ENCODE measurements around the gene DNM3. TPM values are rescaled to one million over a fixed set of nuclear protein-coding genes. Genes with fewer than 3 reads are reported as not detected.

DNM3 gene
- total RNA-seq, 3 donors from 2014 or later (not counting 1 experiment from before 2014, with no cell fraction given): 2.5 to 3.3 (median 2.8) TPM

DNA sequence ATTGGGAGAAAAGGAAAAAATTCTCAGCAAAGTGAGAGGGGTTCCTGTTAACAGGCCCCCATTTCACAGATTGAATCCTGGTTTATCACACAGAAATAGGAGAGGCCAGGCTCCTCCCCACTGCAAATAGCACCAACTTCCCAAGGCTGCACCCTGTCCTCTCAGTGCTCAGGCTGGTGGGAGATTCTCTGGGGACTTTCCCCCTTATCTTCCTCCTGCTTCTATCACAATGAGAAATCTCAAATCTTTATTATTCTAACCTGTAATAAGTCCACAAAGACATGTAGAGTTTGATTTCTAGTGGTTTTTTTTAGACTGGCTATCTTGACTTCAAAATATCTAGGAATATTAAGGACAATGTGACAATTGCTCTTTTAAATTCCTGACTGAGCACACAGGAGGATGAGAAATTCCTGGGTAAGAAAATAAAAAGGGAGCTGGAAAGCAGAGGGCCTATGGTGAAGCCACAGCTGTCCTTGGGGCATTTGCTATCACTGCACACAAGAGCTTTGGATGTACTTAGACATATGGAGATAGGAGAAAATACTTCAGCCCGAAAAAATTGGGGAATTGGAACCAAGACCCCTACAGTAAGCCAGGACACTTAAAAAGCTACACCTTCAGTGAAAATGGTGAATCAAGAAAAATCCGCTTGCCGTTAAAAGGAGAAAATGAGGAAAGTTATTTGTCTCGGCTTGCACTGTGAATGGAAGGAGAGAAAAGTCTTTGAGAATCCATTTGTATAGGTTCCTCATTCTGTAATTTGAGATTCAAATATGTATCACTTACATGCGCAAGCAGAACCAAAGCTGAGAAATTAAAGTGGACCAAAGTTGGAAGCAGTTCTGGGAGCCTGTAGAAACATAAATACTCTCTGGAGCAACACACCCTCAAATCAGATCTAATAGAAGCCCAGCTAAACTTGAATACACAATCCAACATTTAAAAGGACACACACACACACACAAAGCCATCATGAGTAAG is 513.3 kb downstream of the DNM3 start:
- Histone ChIP-seq H3K27ac (ENCODE audit: low read length) (no peak overlapping the region), H3K36me3 (ENCODE audit: control insufficient read depth, insufficient read depth, low read length) (no peaks in the 10 kb centered on the region), H3K4me3 (ENCODE audit: low read length) (no peak overlapping the region), H3K9me3 (ENCODE audit: control insufficient read depth, insufficient read depth, low read length) (no peaks in the 10 kb centered on the region), H3K4me1 (ENCODE audit: control insufficient read depth, insufficient read depth, low read length) (peaks cover 11% of the 10 kb centered on the region), H3K27me3 (ENCODE audit: control insufficient read depth, insufficient read depth, low read length) (no peaks in the 10 kb centered on the region)
- WGBS (ENCODE audit: insufficient coverage): 91% methylated on average over 5 of the region's 5 CpGs
- H3K27me3 Mint-ChIP-seq (ENCODE audit: low read depth in 2 of 2): no peaks in the 10 kb centered on the region
- H3K4me3 Mint-ChIP-seq: no peak overlapping the region
- H3K27ac Mint-ChIP-seq: peak overlapping the region; percentile 0 to 89
- ATAC-seq (no peak), DNase-seq (no peak)
- no peak for TF ChIP-seq CTCF (IDR thresholded peaks at IDR 0.05)
- H3K36me3 Mint-ChIP-seq: no peaks in the 10 kb centered on the region
- intact Hi-C loops (cut with micrococcal nuclease): loop anchor here (5.0 to 10.0 kb wide), 3 partner anchors 88 to 340 kb away; partner anchors contain the start of gene PIGC
- peaks cover 36 to 48% of the 10 kb centered on the region in 2 donors for H3K4me1 Mint-ChIP-seq
- no peaks in the 10 kb centered on the region for H3K9me3 Mint-ChIP-seq

GRCh38 chr1:172356620-172357019 is 515.3 kb downstream of the DNM3 start:
- H3K27ac Mint-ChIP-seq: peak overlapping the region; percentile 89 to 90
- Histone ChIP-seq H3K4me3 (ENCODE audit: low read length) (no peak overlapping the region), H3K4me1 (ENCODE audit: control insufficient read depth, insufficient read depth, low read length) (peaks cover 20% of the 10 kb centered on the region), H3K27ac (ENCODE audit: low read length) (no peak overlapping the region), H3K9me3 (ENCODE audit: control insufficient read depth, insufficient read depth, low read length) (no peaks in the 10 kb centered on the region), H3K27me3 (ENCODE audit: control insufficient read depth, insufficient read depth, low read length) (no peaks in the 10 kb centered on the region), H3K36me3 (ENCODE audit: control insufficient read depth, insufficient read depth, low read length) (no peaks in the 10 kb centered on the region)
- ATAC-seq (no peak), DNase-seq (no peak)
- no peaks in the 10 kb centered on the region for H3K36me3 Mint-ChIP-seq
- H3K4me1 Mint-ChIP-seq: peaks cover 41 to 54% of the 10 kb centered on the region in 2 donors
- no peaks in the 10 kb centered on the region for H3K27me3 Mint-ChIP-seq (ENCODE audit: low read depth in 2 of 2)
- intact Hi-C loops (cut with micrococcal nuclease): loop anchor here (5.0 to 10.0 kb wide), 3 partner anchors 86 to 338 kb away; partner anchors contain the start of gene PIGC
- H3K9me3 Mint-ChIP-seq: no peaks in the 10 kb centered on the region
- no peak for TF ChIP-seq CTCF (IDR thresholded peaks at IDR 0.05)
- peak overlapping the region; percentile 64 for H3K4me3 Mint-ChIP-seq

DNA sequence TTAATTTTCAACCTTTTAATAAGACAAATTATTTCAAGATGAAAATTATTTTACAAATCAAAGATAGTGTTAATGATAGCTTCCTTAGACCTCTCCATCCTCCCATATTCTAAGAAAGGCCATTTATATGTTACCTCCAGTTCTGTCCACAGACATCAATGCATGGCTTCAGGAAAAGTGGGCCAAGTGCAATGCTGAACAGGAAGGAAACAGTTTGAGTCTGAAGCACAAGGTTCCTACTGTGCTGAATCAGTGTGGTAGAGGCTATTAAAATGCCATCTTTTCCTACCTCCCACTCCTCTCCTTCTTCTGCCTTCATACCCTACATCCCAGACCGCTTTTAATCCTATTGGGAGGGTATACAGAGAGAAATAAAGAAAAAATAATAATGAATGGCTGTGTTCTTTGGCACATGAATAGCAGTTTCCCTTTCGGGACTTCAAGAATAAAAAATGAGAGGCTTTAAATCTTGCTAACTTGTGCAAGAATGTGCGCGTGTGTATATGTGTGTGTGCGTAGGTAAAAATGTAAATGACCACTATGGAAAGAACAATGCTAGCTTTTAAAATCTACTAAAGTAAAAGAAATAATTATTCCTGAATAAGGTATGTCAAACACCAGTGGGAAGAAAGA is 516.6 kb downstream of the DNM3 start:
- peaks cover 41 to 50% of the 10 kb centered on the region in 2 donors for H3K4me1 Mint-ChIP-seq
- H3K4me3 ChIP-seq (ENCODE audit: low read length): no peak overlapping the region

More for the DNA sequence above, 516.6 kb downstream of the DNM3 start:
- H3K4me3 Mint-ChIP-seq: peak overlapping the region; percentile 81
- Histone ChIP-seq H3K4me1 (ENCODE audit: control insufficient read depth, insufficient read depth, low read length) (peaks cover 20% of the 10 kb centered on the region), H3K9me3 (ENCODE audit: control insufficient read depth, insufficient read depth, low read length) (no peaks in the 10 kb centered on the region), H3K27ac (ENCODE audit: low read length) (peak overlapping the region; percentile 82), H3K36me3 (ENCODE audit: control insufficient read depth, insufficient read depth, low read length) (no peaks in the 10 kb centered on the region), H3K27me3 (ENCODE audit: control insufficient read depth, insufficient read depth, low read length) (no peaks in the 10 kb centered on the region)
- no peak for TF ChIP-seq CTCF (IDR thresholded peaks at IDR 0.05)
- H3K9me3 Mint-ChIP-seq: no peaks in the 10 kb centered on the region
- H3K27me3 Mint-ChIP-seq (ENCODE audit: low read depth in 2 of 2): no peaks in the 10 kb centered on the region
- ATAC-seq (peak; percentile 16 to 41 (median 27)), DNase-seq (peak in 1 of 2 donors; percentile 40)
- intact Hi-C loops (cut with micrococcal nuclease): loop anchor here (2.0 to 10.0 kb wide), 5 partner anchors 13 to 337 kb away; partner anchors contain the start of gene PIGC
- H3K27ac Mint-ChIP-seq: peak overlapping the region; percentile 89 to 90
- no peaks in the 10 kb centered on the region for H3K36me3 Mint-ChIP-seq
- 7% methylated on average over 1 of the region's 5 CpGs for WGBS (ENCODE audit: insufficient coverage)
